CD4-positive, alpha-beta T cell (primary cell): ENCODE data around the gene HAP1. TPM values are rescaled to one million over a fixed set of nuclear protein-coding genes. Genes with fewer than 3 reads are reported as not detected.
A peak's percentile ranks its signal among the peaks of the same experiment; 100 is the strongest.
"Not testable (repeated sequence)": the region's sequence is repeated elsewhere in the genome, so short reads cannot be mapped to it uniquely, and the experiment has no call there.

Experiments
- ATAC-seq: fragments of 200-7000 bp; cut with Tn5 transposase; one replicate; pipeline ENCODE4 v1.10.0; 2022; ENCODE audit warnings: mild to moderate bottlenecking; ENCODE audit not compliant: poor library complexity
- CTCF ChIA-PET: fragments of 350-600 bp; sonication (Branson Sonifier 250); formaldehyde crosslinking; loops from one replicate; lab custom pipeline; 2021; ENCODE audit warnings: antibody characterized with exemption, inconsistent platforms; lab: Charles Lee
- POLR2A ChIA-PET: fragments of 350-600 bp; sonication (Branson Sonifier 250); formaldehyde crosslinking; loops from one replicate; lab custom pipeline; 2021; ENCODE audit warnings: antibody characterized with exemption, inconsistent platforms; lab: Charles Lee
- DNase-seq, 14 experiments: peaks; one replicate each; pipeline ENCODE4 v3.0.0-alpha.2; 2013 to 2020; ENCODE audit warnings: mixed read lengths in 2 of 14
- H3K27ac ChIP-seq, 2 donors: one replicate each; pipeline versions ENCODE4 v1.5.1 to v1.7.0; 2013; ENCODE audit warnings: low read length in 2 of 2, low read depth in 1 of 2, mild to moderate bottlenecking in 1 of 2
- H3K27me3 ChIP-seq, 2 experiments: 1 replicate in 1 of 2; 2 replicates in 1 of 2; pipeline versions ENCODE4 v1.6.1 to v1.7.0; 2013; ENCODE audit warnings: low read length in 2 of 2, control low read depth in 1 of 2, mild to moderate bottlenecking in 1 of 2, moderate library complexity in 1 of 2; ENCODE audit not compliant: insufficient read depth in 2 of 2, control insufficient read depth in 1 of 2
- H3K36me3 ChIP-seq: one replicate; pipeline ENCODE4 v1.6.1; 2013; ENCODE audit warnings: low read length, control low read depth; ENCODE audit not compliant: insufficient read depth
- H3K4me1 ChIP-seq: one replicate; pipeline ENCODE4 v1.6.1; 2013; ENCODE audit warnings: low read length, control low read depth; ENCODE audit not compliant: insufficient read depth
- H3K4me3 ChIP-seq: one replicate; pipeline ENCODE4 v1.5.1; 2013; ENCODE audit warnings: mild to moderate bottlenecking, low read length, moderate library complexity
- H3K9me3 ChIP-seq, 2 experiments: 1 replicate in 1 of 2; 2 replicates in 1 of 2; pipeline versions ENCODE4 v1.6.1 to v1.7.0; 2013; ENCODE audit warnings: low read length in 2 of 2, mild to moderate bottlenecking in 2 of 2, control low read depth in 1 of 2, moderate library complexity in 1 of 2; ENCODE audit not compliant: control insufficient read depth in 1 of 2, insufficient read depth in 1 of 2
- H3K27ac Mint-ChIP-seq: one replicate; pipeline ENCODE4 v1.8.0; 2020; ENCODE audit warnings: mixed read lengths
- H3K27me3 Mint-ChIP-seq: one replicate; pipeline ENCODE4 v1.8.0; 2021; ENCODE audit warnings: mixed read lengths
- H3K36me3 Mint-ChIP-seq: one replicate; pipeline ENCODE4 v1.8.0; 2021; ENCODE audit warnings: low read depth, mixed read lengths
- H3K4me1 Mint-ChIP-seq: one replicate; pipeline ENCODE4 v1.8.0; 2021; ENCODE audit warnings: low read depth, mixed read lengths
- H3K4me3 Mint-ChIP-seq: one replicate; pipeline ENCODE4 v1.8.0; 2020; ENCODE audit warnings: mild to moderate bottlenecking, mixed read lengths
- H3K9me3 Mint-ChIP-seq: one replicate; pipeline ENCODE4 v1.8.0; 2020; ENCODE audit warnings: mixed read lengths
- intact Hi-C, 2 experiments: fragments of 100-400 bp; cut with DNase I in 1 of 2; cut with micrococcal nuclease in 1 of 2; formaldehyde crosslinking; loops; one replicate each; pipeline versions ENCODE4 v1.15.1 to v1.9.0; 2023 to 2025; cut with DNase I, micrococcal nuclease
- total RNA-seq, 174 experiments: library from RNA in 2 of 174; stranded (reverse) in 2 of 174; gene quantifications; one replicate each; pipeline ENCODE4 v1.2.3 and lab custom pipeline; 2021 to 2026
- TF ChIP-seq, protein P1 (sequence below): fragments of 200-600 bp; IDR thresholded peaks from one replicate; pipeline ENCODE4 v1.8.0; 2022; ENCODE audit warnings: antibody characterized with exemption, mild to moderate bottlenecking

Gene HAP1
- total RNA-seq, 2 experiments from 2014 or later: 0.11 TPM; not detected in 1

GRCh38 chr17:41702712-41703111 lies 31.7 kb downstream of the HAP1 start:
- DNase-seq (no peak), ATAC-seq (no peak)
- H3K27ac ChIP-seq: no peak overlapping the region
- TF ChIP-seq, protein P1, sequence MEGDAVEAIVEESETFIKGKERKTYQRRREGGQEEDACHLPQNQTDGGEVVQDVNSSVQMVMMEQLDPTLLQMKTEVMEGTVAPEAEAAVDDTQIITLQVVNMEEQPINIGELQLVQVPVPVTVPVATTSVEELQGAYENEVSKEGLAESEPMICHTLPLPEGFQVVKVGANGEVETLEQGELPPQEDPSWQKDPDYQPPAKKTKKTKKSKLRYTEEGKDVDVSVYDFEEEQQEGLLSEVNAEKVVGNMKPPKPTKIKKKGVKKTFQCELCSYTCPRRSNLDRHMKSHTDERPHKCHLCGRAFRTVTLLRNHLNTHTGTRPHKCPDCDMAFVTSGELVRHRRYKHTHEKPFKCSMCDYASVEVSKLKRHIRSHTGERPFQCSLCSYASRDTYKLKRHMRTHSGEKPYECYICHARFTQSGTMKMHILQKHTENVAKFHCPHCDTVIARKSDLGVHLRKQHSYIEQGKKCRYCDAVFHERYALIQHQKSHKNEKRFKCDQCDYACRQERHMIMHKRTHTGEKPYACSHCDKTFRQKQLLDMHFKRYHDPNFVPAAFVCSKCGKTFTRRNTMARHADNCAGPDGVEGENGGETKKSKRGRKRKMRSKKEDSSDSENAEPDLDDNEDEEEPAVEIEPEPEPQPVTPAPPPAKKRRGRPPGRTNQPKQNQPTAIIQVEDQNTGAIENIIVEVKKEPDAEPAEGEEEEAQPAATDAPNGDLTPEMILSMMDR: no peak
- intact Hi-C loops: no loop called here
- H3K27me3 ChIP-seq: no peaks in the 10 kb centered on the region
- ChIA-PET CTCF (interaction anchor here (1.1 kb wide), 1 partner anchor 37 kb away, joined by 3 read pairs; no protein-coding TSS in a partner anchor), POLR2A (interaction anchor here (1.0 kb wide), 1 partner anchor 13 kb away, joined by 5 read pairs; no protein-coding TSS in a partner anchor)
- H3K27ac Mint-ChIP-seq: no peak overlapping the region
- peaks cover 5% of the 10 kb centered on the region for H3K27me3 Mint-ChIP-seq
- H3K4me1 ChIP-seq: peaks cover 3% of the 10 kb centered on the region
- H3K9me3 ChIP-seq: no peaks in the 10 kb centered on the region
- no peak overlapping the region for H3K4me3 ChIP-seq
- no peak overlapping the region for H3K4me3 Mint-ChIP-seq
- H3K4me1 Mint-ChIP-seq: peaks cover 6% of the 10 kb centered on the region
- no peaks in the 10 kb centered on the region for H3K9me3 Mint-ChIP-seq
- no peaks in the 10 kb centered on the region for H3K36me3 ChIP-seq
- H3K36me3 Mint-ChIP-seq: no peaks in the 10 kb centered on the region

GRCh38 chr17:41700843-41701242 lies 33.6 kb downstream of the HAP1 start:
- CTCF ChIA-PET, H3K36me3 ChIP-seq, H3K4me3 Mint-ChIP-seq, H3K27ac ChIP-seq, H3K27ac Mint-ChIP-seq, DNase-seq, H3K9me3 Mint-ChIP-seq, H3K4me3 ChIP-seq, H3K36me3 Mint-ChIP-seq, H3K4me1 ChIP-seq, H3K9me3 ChIP-seq, intact Hi-C loops, H3K27me3 Mint-ChIP-seq, ATAC-seq, H3K27me3 ChIP-seq: not testable (repeated sequence)
- peaks cover 14% of the 10 kb centered on the region for H3K4me1 Mint-ChIP-seq
- POLR2A ChIA-PET: interaction anchor here (1.0 to 1.2 kb wide), 3 partner anchors 9 to 12 kb away, joined by 3 to 4 read pairs (median 3); partner anchors contain the start of gene EIF1

GRCh38 chr17:41697122-41697962 lies 37.1 kb downstream of the HAP1 start:
- Mint-ChIP-seq H3K27ac (no peak overlapping the region), H3K9me3 (no peaks in the 10 kb centered on the region), H3K27me3 (peaks cover 5% of the 10 kb centered on the region), H3K4me3 (no peak overlapping the region), H3K36me3 (peaks cover 27% of the 10 kb centered on the region), H3K4me1 (peaks cover 23% of the 10 kb centered on the region)
- H3K27ac ChIP-seq: no peak overlapping the region
- H3K27me3 ChIP-seq: no peaks in the 10 kb centered on the region
- H3K36me3 ChIP-seq: peaks cover 28% of the 10 kb centered on the region
- TF ChIP-seq, protein P1: no peak
- H3K4me1 ChIP-seq: peaks cover 7% of the 10 kb centered on the region
- no peaks in the 10 kb centered on the region for H3K9me3 ChIP-seq
- ATAC-seq (no peak), DNase-seq (peak in 2 of 14 experiments; percentile 50 to 53)
- intact Hi-C loops: no loop called here
- CTCF ChIA-PET: no interaction called here
- no peak overlapping the region for H3K4me3 ChIP-seq
- POLR2A ChIA-PET: no interaction called here
